Measurements from ENCODE around the gene KIF6.

DNA sequence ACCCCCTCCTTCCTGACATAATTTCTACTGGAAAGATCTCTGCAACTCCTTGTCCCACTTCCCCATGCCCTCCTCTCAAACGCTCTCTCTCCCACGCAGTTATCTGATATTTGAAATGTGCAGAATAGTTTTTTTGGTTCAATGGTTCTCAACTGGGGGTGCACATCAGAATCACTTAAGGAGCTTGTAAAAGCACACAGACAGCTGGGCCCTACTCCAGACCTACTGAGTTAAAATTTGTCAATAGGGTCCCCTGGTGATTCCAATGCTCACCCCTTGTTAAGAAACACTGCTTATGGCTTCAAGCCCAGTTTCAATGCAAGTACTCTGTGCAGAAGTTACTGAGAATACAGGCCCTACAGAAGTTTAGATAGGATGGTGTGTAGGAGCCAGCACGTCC lies 357.5 kb downstream of the KIF6 start:
- TF ChIP-seq, protein P1, sequence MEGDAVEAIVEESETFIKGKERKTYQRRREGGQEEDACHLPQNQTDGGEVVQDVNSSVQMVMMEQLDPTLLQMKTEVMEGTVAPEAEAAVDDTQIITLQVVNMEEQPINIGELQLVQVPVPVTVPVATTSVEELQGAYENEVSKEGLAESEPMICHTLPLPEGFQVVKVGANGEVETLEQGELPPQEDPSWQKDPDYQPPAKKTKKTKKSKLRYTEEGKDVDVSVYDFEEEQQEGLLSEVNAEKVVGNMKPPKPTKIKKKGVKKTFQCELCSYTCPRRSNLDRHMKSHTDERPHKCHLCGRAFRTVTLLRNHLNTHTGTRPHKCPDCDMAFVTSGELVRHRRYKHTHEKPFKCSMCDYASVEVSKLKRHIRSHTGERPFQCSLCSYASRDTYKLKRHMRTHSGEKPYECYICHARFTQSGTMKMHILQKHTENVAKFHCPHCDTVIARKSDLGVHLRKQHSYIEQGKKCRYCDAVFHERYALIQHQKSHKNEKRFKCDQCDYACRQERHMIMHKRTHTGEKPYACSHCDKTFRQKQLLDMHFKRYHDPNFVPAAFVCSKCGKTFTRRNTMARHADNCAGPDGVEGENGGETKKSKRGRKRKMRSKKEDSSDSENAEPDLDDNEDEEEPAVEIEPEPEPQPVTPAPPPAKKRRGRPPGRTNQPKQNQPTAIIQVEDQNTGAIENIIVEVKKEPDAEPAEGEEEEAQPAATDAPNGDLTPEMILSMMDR (IDR thresholded peaks at IDR 0.05; ENCODE audit: control extremely low read depth in 1 of 3, insufficient read depth in 1 of 3, low read depth in 1 of 3, low read length in 3 of 3): no peak
- TF ChIP-seq POLR2AphosphoS5 (IDR thresholded peaks at IDR 0.05; ENCODE audit: low read depth, low read length) (no peak), JUN (IDR thresholded peaks at IDR 0.05; ENCODE audit: low read depth, low read length) (no peak), TEAD4 (IDR thresholded peaks at IDR 0.05; ENCODE audit: low read depth, low read length) (no peak), EZH2 (IDR thresholded peaks at IDR 0.05; ENCODE audit: low read depth, low read length, severe bottlenecking) (no peak), CHD2 (IDR thresholded peaks at IDR 0.05; ENCODE audit: low read length) (no peak), MAFK (IDR thresholded peaks at IDR 0.05; ENCODE audit: low read depth, low read length) (no peak), GABPA (IDR thresholded peaks at IDR 0.05; ENCODE audit: borderline replicate concordance, insufficient read depth, low read length) (no peak), RNF2 (IDR thresholded peaks at IDR 0.05; ENCODE audit: borderline replicate concordance, low read depth, low read length, missing control alignments, poor library complexity, severe bottlenecking) (no peak), SUZ12 (IDR thresholded peaks at IDR 0.05; ENCODE audit: low read length) (no peak), POLR2A (IDR thresholded peaks at IDR 0.05; ENCODE audit: control extremely low read depth in 1 of 2, low read depth in 2 of 2, low read length in 2 of 2) (no peak), YY1 (IDR thresholded peaks at IDR 0.05; ENCODE audit: low read depth, low read length) (no peak)
- TF ChIP-seq, protein P2, sequence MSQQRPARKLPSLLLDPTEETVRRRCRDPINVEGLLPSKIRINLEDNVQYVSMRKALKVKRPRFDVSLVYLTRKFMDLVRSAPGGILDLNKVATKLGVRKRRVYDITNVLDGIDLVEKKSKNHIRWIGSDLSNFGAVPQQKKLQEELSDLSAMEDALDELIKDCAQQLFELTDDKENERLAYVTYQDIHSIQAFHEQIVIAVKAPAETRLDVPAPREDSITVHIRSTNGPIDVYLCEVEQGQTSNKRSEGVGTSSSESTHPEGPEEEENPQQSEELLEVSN (IDR thresholded peaks at IDR 0.05): no peak
- TF ChIP-seq, protein P3, sequence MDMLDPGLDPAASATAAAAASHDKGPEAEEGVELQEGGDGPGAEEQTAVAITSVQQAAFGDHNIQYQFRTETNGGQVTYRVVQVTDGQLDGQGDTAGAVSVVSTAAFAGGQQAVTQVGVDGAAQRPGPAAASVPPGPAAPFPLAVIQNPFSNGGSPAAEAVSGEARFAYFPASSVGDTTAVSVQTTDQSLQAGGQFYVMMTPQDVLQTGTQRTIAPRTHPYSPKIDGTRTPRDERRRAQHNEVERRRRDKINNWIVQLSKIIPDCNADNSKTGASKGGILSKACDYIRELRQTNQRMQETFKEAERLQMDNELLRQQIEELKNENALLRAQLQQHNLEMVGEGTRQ (IDR thresholded peaks at IDR 0.05; ENCODE audit: low read length): no peak

All from H1 (cell line).